ENCODE measurements around the gene AMIGO1. TPM values are rescaled to one million over a fixed set of nuclear protein-coding genes. Genes with fewer than 3 reads are reported as not detected.

Gene AMIGO1
- total RNA-seq, 1 experiment from 2014 or later: 0.10 TPM

GRCh38 chr1:109479311-109479710, 30.2 kb downstream of the AMIGO1 start:
- POLR2A ChIA-PET: no interaction called here
- CTCF ChIA-PET: interaction anchor here (1.2 kb wide), 1 partner anchor 11 kb away, joined by 4 read pairs; no protein-coding TSS in a partner anchor
- no TSS peak for BruUV-seq (replicated peaks)

GRCh38 chr1:109478806-109479205, 30.7 kb downstream of the AMIGO1 start:
- CTCF ChIA-PET: interaction anchor here (1.2 kb wide), 1 partner anchor 12 kb away, joined by 4 read pairs; no protein-coding TSS in a partner anchor
- ATAC-seq (peak; percentile 49), DNase-seq (ENCODE audit: low read depth, low spot score) (no peak)
- BruUV-seq (replicated peaks): no TSS peak
- no peaks in the 10 kb centered on the region for H3K9me2 ChIP-seq (ENCODE audit: insufficient read depth)
- H3K9me3 ChIP-seq (ENCODE audit: control insufficient read depth in 1 of 2, insufficient read depth in 1 of 2, low read depth in 1 of 2, low read length in 2 of 2): no peaks in the 10 kb centered on the region
- H2AFZ ChIP-seq (ENCODE audit: low read depth, low read length, poor library complexity, severe bottlenecking): no peak overlapping the region
- RAD21 ChIA-PET (ENCODE audit: low non-redundant PET in 1 of 2, low total read pairs in 2 of 2, uncharacterized antibody in 2 of 2, unreplicated experiment in 2 of 2): no interaction called here
- peaks cover 3 to 18% of the 10 kb centered on the region in 2 experiments for H3K4me1 ChIP-seq (ENCODE audit: control insufficient read depth in 1 of 2, insufficient read depth in 2 of 2, low read length in 2 of 2)
- H3K4me3 ChIP-seq (replicated peaks in 1 of 2; ENCODE audit: low read depth in 1 of 2, low read length in 2 of 2): no peak overlapping the region
- POLR2A ChIA-PET: no interaction called here
- H4K20me1 ChIP-seq (ENCODE audit: insufficient read depth): no peaks in the 10 kb centered on the region
- peaks cover 6% of the 10 kb centered on the region; the same call in 1 of the 2 replicates for H3K27me3 ChIP-seq (ENCODE audit: insufficient read depth, low read length)
- intact Hi-C loops (cut with micrococcal nuclease): no loop called here
- H3K36me3 ChIP-seq (ENCODE audit: control insufficient read depth in 1 of 2, insufficient read depth in 2 of 2, low read length in 2 of 2): no peaks in the 10 kb centered on the region
- H3K27ac ChIP-seq (ENCODE audit: low read depth, low read length): no peak overlapping the region
- H3K9ac ChIP-seq (ENCODE audit: low read length): no peak overlapping the region
- TF ChIP-seq SIN3A (IDR thresholded peaks at IDR 0.05; ENCODE audit: low read depth) (peak; percentile 57; the same call in 1 of the 2 replicates), MAX (IDR thresholded peaks at IDR 0.05) (peak; percentile 41; the same call in 1 of the 2 replicates), REST (IDR thresholded peaks at IDR 0.05; ENCODE audit: low read depth) (peak; percentile 95), ZNF274 (IDR thresholded peaks at IDR 0.05; ENCODE audit: low read depth, low read length) (no peak)
- H3K4me2 ChIP-seq (ENCODE audit: low read length): no peak overlapping the region
- H3K79me2 ChIP-seq (ENCODE audit: insufficient read depth, low read length): no peaks in the 10 kb centered on the region

More at GRCh38 chr1:109479311-109479710, 30.2 kb downstream of the AMIGO1 start:
- DNase-seq (ENCODE audit: low read depth, low spot score) (no peak), ATAC-seq (no peak)
- Histone ChIP-seq H4K20me1 (ENCODE audit: insufficient read depth) (no peaks in the 10 kb centered on the region), H3K9ac (ENCODE audit: low read length) (no peak overlapping the region), H2AFZ (ENCODE audit: low read depth, low read length, poor library complexity, severe bottlenecking) (no peak overlapping the region), H3K36me3 (ENCODE audit: control insufficient read depth in 1 of 2, insufficient read depth in 2 of 2, low read length in 2 of 2) (no peaks in the 10 kb centered on the region), H3K9me2 (ENCODE audit: insufficient read depth) (no peaks in the 10 kb centered on the region), H3K4me1 (ENCODE audit: control insufficient read depth in 1 of 2, insufficient read depth in 2 of 2, low read length in 2 of 2) (peaks cover 3 to 20% of the 10 kb centered on the region in 2 experiments), H3K27ac (ENCODE audit: low read depth, low read length) (no peak overlapping the region), H3K79me2 (ENCODE audit: insufficient read depth, low read length) (0 out of 2 replicates have a peak, but pooled peaks cover 2% of the 10 kb centered on the region), H3K9me3 (ENCODE audit: control insufficient read depth in 1 of 2, insufficient read depth in 1 of 2, low read depth in 1 of 2, low read length in 2 of 2) (no peaks in the 10 kb centered on the region), H3K4me3 (replicated peaks in 1 of 2; ENCODE audit: low read depth in 1 of 2, low read length in 2 of 2) (no peak overlapping the region), H3K4me2 (ENCODE audit: low read length) (no peak overlapping the region), H3K27me3 (ENCODE audit: insufficient read depth, low read length) (peaks cover 6% of the 10 kb centered on the region; the same call in 1 of the 2 replicates)
- RAD21 ChIA-PET (ENCODE audit: low non-redundant PET in 1 of 2, low total read pairs in 2 of 2, uncharacterized antibody in 2 of 2, unreplicated experiment in 2 of 2): no interaction called here
- no peak for TF ChIP-seq JUND (IDR thresholded peaks at IDR 0.05)
- intact Hi-C loops (cut with micrococcal nuclease): no loop called here
